ENCODE data around the gene MCF2.

DNA sequence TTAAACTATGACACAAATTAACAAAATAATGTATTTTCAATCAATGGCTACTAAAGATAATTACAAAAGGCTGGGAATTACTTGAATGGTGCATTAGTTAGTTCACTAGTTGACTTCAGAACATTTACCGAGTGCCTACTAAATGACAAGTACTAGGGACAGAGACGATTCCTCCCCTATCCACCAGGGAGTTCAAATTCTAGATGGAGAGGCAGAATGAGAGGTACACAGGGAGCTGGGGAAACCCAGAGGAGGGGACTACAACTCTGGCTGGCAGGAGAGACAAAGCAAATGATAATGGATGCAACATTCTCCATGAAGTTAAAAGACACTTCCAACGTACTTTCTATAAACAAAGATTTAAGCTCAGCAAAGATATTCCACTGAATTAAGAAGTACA lies 43.1 kb upstream of the MCF2 start:
- TF ChIP-seq, protein P1, sequence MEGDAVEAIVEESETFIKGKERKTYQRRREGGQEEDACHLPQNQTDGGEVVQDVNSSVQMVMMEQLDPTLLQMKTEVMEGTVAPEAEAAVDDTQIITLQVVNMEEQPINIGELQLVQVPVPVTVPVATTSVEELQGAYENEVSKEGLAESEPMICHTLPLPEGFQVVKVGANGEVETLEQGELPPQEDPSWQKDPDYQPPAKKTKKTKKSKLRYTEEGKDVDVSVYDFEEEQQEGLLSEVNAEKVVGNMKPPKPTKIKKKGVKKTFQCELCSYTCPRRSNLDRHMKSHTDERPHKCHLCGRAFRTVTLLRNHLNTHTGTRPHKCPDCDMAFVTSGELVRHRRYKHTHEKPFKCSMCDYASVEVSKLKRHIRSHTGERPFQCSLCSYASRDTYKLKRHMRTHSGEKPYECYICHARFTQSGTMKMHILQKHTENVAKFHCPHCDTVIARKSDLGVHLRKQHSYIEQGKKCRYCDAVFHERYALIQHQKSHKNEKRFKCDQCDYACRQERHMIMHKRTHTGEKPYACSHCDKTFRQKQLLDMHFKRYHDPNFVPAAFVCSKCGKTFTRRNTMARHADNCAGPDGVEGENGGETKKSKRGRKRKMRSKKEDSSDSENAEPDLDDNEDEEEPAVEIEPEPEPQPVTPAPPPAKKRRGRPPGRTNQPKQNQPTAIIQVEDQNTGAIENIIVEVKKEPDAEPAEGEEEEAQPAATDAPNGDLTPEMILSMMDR (CRISPR knock-in tag; IDR thresholded peaks at IDR 0.05) = no peak
- TF ChIP-seq JUND (CRISPR knock-in tag; IDR thresholded peaks at IDR 0.05) = no peak
- no peak for TF ChIP-seq ZNF652 (CRISPR knock-in tag; IDR thresholded peaks at IDR 0.05; ENCODE audit: borderline replicate concordance, low read depth)
- TF ChIP-seq, protein P2, sequence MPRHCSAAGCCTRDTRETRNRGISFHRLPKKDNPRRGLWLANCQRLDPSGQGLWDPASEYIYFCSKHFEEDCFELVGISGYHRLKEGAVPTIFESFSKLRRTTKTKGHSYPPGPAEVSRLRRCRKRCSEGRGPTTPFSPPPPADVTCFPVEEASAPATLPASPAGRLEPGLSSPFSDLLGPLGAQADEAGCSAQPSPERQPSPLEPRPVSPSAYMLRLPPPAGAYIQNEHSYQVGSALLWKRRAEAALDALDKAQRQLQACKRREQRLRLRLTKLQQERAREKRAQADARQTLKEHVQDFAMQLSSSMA (CRISPR knock-in tag; IDR thresholded peaks at IDR 0.05) = no peak
- TF ChIP-seq ZNF331 (CRISPR knock-in tag; IDR thresholded peaks at IDR 0.05) = no peak

Data from HepG2 (cell line).